Fibroblast of skin of abdomen (primary cell): ENCODE measurements around the gene RBM28.

Experiments used
- DNase-seq: peaks from one replicate; pipeline ENCODE4 v3.0.0-alpha.2; 2013

The RBM28 gene

DNA sequence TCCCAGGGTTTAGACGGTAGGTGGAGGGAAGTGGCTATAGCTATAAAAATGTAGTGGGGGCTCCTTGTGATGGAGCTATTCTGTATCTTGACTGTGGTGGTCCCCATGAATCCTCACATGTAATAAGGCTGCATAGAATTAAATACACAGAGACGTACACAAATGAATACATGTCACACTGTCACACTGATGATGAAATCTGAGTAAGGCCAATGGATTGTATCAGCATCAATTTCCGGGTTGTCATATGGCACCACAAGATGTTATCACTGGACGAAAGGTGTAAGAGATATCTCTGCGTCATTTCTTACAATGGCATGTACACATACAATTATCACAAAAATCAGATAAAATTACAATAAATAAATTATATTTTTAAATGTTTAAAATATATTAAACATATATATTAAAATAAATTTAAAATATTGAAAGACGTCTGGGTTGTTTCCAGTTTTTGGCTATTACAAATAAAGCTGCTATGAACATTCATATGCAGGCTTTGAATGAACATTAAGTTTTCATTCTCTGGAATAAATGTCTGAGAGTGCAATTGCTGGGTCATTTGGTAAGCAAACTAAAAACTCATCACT is 64.5 kb downstream of the RBM28 start:
- no peak for DNase-seq

GRCh38 chr7:128278366-128278765 is 65.3 kb downstream of the RBM28 start:
- DNase-seq, result no peak

- DNase-seq, result no peak
These were observed 68.0 kb downstream of the RBM28 start for GRCh38 chr7:128275681-128276080.

DNA sequence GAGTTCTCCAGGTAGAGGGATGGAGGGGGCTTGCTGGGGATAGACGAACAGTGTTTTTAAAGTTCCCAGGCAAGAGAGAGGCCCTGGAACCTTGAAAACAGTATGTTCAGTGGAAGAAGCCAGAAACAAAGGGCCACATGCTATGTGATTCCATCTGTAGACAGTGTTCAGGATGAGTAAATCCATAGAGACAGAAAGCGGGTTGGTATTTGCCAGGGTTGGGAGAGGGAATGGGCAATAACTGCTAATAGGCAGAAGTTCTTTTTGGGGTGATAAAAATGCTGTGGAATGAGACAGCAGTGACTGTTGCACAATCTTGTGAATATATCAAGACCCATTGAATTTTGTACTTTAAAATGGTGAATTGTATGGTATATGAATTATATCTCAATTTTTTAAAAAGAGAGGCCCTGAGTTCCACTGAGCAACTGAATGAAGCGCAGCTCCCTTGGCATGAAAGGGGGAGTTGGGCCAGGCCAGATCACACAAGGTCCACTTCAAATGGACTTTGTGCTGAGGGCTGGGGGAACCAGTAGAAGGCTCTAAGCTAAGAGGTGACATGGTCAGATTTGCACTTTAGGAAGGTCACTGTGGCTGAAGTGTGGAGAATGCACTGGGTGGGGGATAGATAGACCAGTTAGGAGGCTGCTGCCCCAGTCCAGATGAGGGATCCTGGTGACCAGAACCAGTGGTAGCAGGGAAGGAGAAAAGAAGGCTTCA is 68.7 kb downstream of the RBM28 start:
- DNase-seq, result no peak

GRCh38 chr7:128274246-128274883 is 69.3 kb downstream of the RBM28 start:
- no peak for DNase-seq

DNA sequence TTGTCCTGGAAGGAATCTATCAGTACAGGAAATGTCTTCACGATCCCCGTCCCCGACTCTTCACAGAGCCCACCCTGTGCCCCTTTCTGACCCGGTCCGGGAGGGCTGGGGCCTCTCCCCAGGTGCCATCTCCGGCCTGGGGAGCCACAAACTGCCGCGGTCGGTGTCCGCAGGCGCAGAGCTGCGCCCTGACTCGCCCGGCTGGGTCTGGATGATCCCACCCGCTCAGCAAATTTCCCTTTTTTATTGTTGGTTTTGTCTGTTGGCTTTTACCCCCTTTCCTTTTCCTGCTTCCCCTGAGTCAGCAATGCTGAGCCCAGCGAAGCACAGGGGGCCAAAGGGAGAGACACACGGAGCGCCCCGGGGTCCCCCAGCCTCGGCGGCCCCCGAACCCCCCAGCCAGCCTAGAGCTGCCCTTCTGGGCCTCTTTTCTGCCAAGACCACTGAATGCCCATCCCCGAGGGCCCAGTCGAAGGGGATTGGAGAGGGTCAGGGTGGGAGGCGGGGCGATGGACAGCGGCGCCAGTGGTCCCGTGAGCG is 71.7 kb downstream of the RBM28 start:
- DNase-seq, result no peak

GRCh38 chr7:128271471-128271941 is 72.2 kb downstream of the RBM28 start:
- no peak for DNase-seq

DNA sequence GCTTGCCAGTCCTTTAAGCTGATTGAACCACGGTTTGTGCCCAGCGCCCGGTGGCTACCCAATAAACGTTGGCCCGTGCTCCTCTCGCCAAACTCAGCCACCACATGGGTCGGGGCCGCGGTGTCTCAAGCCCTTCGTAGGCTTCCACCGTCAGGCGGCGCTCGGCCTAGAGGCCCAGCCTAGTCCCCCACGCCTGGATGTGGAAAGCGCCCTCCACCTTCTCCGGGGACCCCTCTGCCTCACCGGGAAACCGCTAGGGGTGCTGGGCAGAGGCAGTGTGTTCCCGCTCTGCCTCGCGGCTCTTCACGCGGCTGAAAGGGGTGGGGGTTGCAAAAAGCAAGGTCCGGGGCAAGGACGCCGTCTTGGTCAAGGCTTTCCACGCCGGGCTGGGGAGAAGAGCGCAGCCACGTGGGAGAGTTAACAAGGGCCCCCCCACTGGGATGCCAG is 72.9 kb downstream of the RBM28 start:
- no peak for DNase-seq

DNA sequence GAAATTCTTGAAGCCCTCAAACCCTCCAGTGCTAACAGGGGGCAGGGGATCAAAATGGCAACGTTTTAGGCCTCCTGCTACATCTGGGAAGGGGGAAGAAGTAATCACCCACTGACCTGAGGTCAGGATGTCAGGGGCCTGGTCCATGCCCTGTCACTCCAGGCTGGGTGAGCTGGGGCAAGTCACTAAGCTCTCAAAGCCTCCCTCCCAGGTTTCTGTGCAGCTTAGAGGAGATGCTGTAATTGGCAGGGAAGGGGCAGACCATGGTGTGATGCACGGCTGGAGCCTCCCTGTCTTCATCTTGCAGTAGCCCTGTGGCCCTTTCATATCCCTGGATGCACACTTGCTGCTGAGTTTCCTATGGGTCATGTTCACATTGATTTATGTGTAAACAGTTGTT is 75.5 kb downstream of the RBM28 start:
- no peak for DNase-seq

DNA sequence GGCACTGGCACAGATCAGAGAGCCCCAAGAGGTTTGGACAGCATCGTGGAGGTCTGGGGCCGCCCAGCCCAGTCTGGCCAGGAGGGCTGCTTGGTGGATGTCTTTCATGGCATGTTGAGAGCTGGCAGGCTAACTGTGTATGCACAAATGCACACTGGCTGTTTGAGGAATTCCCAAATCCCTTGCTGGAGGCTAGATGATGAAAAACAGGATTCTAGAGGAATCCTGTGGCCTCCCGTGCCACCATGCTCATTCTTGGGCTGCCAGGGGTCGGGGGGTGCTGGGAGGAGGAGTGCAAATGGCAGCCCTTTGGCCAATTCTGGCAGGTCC is 76.1 kb downstream of the RBM28 start:
- DNase-seq, result no peak

DNA sequence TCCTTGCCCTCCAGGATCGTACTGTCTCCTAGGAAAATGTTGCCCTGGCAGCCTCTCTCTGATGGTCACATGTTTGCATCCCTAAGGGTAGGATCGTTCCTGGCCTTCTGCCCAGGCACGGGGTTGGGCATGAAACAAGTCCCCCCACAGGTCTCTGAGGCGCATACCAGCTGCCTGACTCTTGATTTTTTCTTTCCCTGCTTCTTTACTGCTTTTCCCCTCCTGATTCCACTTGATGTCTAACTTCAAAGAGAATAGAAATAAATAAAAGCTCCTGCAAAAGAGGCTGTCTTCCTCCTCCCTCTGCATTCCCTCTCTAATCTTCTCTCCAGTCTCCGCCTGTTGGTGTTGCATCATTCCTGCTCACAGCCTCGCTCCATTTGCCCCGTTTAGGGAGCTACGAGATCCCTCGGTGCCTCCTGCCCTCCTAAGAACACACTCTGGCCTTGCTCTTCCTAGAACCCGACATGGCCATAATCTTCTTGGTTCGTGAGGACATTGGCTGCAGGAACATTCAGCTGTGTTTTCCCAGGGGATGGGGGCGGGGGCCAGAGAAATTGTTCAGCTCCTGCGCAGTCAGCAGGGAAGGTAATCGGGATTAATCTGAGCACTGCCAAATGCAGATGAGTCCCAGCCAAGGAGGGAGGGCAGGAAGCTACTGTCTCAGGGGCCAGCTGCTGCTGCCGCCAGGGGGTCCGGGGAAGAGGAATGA is 76.7 kb downstream of the RBM28 start:
- DNase-seq, result peak; percentile 84

- DNase-seq, result no peak
These were observed 77.2 kb downstream of the RBM28 start for GRCh38 chr7:128266529-128266882.

GRCh38 chr7:128265906-128266300 is 77.8 kb downstream of the RBM28 start:
- DNase-seq, result no peak

DNA sequence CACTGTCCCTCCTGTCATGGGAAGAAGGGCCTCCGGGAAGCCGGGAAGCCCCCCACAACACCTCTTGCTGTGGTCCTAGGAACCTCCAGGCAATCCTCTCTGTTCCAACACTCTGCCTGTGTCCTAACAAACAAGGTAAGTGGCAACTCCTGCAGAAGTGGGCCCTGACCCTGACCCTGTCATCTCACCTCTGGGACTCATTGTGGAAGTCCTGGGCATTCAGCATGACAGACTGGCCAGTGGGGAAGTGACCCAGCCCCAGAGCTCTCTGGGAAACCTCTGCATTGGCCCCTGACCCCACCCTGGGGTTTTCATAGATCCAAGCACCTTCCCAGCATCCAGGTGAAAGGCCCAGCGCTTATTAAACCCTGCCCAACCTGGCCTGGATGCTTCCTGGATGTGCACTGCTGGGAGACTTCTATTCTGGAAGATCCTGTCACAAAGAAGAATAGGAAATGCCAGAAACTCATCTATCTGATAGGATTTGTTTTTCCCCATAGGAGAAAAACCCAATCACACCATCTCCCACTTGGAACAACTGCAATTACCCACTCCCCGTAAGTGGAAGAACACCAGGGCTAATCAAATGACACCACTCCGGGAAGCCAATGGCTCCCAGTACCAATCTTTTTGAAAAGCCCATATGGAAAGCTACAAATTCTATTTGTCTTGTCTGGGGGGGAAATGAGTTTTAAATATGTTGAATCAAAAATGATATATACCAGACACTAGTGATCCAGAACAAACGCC is 78.4 kb downstream of the RBM28 start:
- no peak for DNase-seq

DNA sequence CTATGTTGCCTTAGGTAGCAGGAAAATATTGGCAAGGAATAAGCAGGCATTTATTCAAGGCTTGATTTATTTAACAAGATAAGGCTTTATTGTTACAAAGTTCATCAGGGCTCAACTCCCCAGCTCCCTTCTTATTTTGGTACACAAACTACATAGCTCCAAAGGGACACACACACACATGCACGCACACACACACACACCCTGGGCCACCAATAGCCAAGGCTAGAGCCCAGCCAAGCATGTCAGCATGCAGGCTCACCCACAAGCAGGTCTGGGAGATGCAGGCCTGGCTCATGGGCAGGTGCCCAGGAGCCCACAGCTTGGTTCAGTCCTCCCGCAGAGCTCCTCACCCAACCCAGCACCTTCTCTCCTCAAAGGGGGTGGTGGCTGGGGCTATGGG is 79.2 kb downstream of the RBM28 start:
- DNase-seq, result no peak

DNA sequence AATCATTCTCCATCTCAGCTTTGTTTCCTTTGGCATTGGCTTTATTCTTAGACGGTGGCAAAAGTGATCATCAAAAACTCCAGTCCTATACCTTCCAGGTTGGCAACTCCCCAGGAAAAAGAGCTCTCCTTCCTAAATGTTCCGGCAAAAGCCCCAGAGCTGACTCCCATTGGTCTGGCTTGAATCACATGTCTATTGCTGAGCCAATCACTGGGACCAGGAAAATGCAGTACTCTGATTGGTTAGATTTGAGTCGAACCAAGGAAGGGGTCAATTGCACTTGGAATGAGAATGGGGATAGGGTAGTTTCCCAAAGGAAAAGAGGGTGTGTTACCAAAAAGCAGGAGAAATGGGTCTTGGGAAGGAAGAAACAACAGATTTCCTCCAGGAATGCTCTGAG is 80.3 kb downstream of the RBM28 start:
- DNase-seq, result no peak

DNA sequence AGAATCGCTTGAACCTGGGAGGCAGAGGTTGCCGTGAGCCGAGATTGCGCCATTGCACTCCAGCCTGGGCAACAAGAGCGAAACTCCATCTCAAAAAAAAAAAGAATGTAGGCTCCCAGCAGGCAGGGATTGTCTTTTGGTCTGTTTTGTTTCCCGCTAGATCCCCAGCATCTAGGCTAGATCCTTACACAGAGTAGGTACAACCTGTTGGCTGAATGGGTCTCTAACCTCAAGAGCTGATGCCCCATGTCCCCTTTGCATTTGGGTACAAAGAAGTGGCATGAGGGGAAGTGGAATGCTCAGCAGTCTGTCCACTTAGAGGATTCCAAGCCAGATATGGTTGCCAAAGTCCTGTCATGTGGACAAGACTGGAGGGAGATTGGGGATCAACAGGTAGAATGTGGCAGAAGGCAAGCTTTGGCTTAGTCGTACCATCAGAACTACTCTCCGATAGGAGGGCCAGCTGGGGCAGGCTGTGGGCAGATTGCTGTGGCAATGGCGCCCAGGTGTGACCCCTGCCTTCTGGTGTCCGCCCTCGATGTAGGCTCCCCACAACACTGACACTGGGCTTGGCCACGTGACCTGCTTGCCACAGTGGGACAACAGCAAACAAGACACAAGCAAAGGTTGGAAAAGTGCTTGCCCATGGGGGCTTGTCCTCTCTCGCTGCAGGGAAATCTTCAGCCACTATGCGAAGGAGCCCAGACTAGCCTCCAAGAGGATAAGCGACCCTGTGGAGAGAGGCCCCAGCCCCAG is 81.3 kb downstream of the RBM28 start:
- no peak for DNase-seq

- DNase-seq, result no peak
These were observed 83.5 kb downstream of the RBM28 start for GRCh38 chr7:128260069-128260795.

- DNase-seq, result peak; percentile 54
These were observed 84.3 kb downstream of the RBM28 start for GRCh38 chr7:128259131-128260061.

DNA sequence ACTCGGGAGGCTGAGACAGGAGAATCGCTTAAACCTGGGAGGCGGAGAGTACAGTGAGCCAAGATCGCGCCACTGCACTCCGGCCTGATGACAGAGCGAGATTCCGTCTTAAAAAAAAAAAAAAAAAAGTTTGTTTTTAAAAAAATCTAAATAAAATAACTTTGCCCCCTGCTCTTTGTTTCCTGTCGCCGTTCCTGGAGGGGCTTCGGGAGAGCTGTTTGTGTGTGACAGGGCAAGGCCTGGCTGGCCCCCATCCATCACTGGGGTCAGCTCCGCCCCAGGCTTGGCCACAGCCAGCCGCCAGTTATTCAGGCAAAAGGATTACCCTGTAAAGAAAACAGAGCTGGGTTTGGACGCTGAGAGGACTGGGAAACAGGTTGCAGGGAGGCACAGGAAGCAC is 86.2 kb downstream of the RBM28 start:
- no peak for DNase-seq
